ENCODE measurements around the gene FAM118A. TPM values are rescaled to one million over a fixed set of nuclear protein-coding genes. Genes with fewer than 3 reads are reported as not detected.

FAM118A gene
- total RNA-seq, 8 experiments from 2014 or later: 11.3 to 131 (median 16.0) TPM

- ATAC-seq (replicated peaks in 6 of 8): no peak
- Histone ChIP-seq H3K4me1 (replicated peaks in 1 of 2) (no peaks in the 10 kb centered on the region), H3K27ac (no peak overlapping the region), H3K4me3 (no peak overlapping the region)
- in situ Hi-C loops (cut with MboI; ENCODE audit: low pct_unique_long_range_greater_than_20kb in 2 of 9, low sequenced_read_pairs in 9 of 9, unreplicated experiment in 9 of 9): no loop called here
- WGBS, 10 experiments: 13 to 100% (median 82%) methylated on average over 1 to 3 of the region's 3 CpGs
Measured at GRCh38 chr22:45389546-45389945, 79.8 kb downstream of the FAM118A start.

Other genes with a start within 250 kb of the FAM118A start
- 10 to 100 TPM; 19.5 to 55.9 (median 29.1) TPM for gene NUP50, start 146.0 kb upstream of the FAM118A start, total RNA-seq
- 10 to 100 TPM; 16.1 to 48.8 (median 21.6) TPM for gene KIAA0930, start 69.0 kb upstream of the FAM118A start, total RNA-seq
- gene UPK3A, start 25.0 kb upstream of the FAM118A start, total RNA-seq: not detected
- gene SMC1B, start 103.7 kb downstream of the FAM118A start, total RNA-seq: under 1 TPM in 7 of 8 experiments, not detected in 1; 0.05 to 0.21 (median 0.09) TPM
- 1 to 10 TPM in 3 of 8 experiments, under 1 TPM in 4, not detected in 1; 0.43 to 2.9 (median 0.92) TPM for gene RIBC2, start 103.8 kb downstream of the FAM118A start, total RNA-seq
- gene FBLN1, start 192.9 kb downstream of the FAM118A start, total RNA-seq: 10 to 100 TPM in 3 of 8 experiments, 1 to 10 TPM in 5; 1.2 to 67.4 (median 4.5) TPM